Upper lobe of right lung (tissue), 1 donor: ENCODE measurements around the gene SLC2A4. TPM values are rescaled to one million over a fixed set of nuclear protein-coding genes. Genes with fewer than 3 reads are reported as not detected.
"Not testable (repeated sequence)": the region's sequence is repeated elsewhere in the genome, so short reads cannot be mapped to it uniquely, and the experiment has no call there.

Source experiments
- ATAC-seq: fragments of 200-7000 bp; cut with Tn5 transposase; one replicate; pipeline ENCODE4 v1.9.1; 2020; ENCODE audit warnings: mild to moderate bottlenecking, moderate library complexity
- DNase-seq: peaks from one replicate; pipeline ENCODE4 v3.0.0-alpha.2; 2020
- H3K27ac ChIP-seq: fragments of 200-600 bp; one replicate; pipeline ENCODE4 v1.8.0; 2022
- H3K27me3 ChIP-seq: fragments of 200-600 bp; one replicate; pipeline ENCODE4 v1.8.0; 2022; ENCODE audit warnings: mild to moderate bottlenecking
- H3K36me3 ChIP-seq: fragments of 200-600 bp; one replicate; pipeline ENCODE4 v1.8.0; 2022
- H3K4me1 ChIP-seq: fragments of 200-600 bp; one replicate; pipeline ENCODE4 v1.8.0; 2022
- H3K4me3 ChIP-seq: fragments of 200-600 bp; one replicate; pipeline ENCODE4 v1.8.0; 2022; ENCODE audit warnings: mild to moderate bottlenecking
- H3K9me3 ChIP-seq: fragments of 200-600 bp; one replicate; pipeline ENCODE4 v1.8.0; 2022
- CTCF ChIP-seq: fragments of 200-600 bp; IDR thresholded peaks from one replicate; pipeline ENCODE4 v1.8.0; 2022; ENCODE audit warnings: antibody characterized with exemption
- intact Hi-C: fragments of 100-400 bp; cut with DNase I; formaldehyde crosslinking; loops from one replicate; pipeline ENCODE4 v1.11.0; 2022
- total RNA-seq: library from RNA; stranded (reverse); fragmentation: NEBNext Ultra II Directional; extraction: Animal tissue kit (Norgen Biotek cat#: 25700); gene quantifications from one replicate; pipeline ENCODE4 v1.2.1, GENCODE V29; 2021
- donor health status: DM: no; HTN: yes; CAD: no; lungs with severe emphysema.

SLC2A4 gene
- total RNA-seq, 1 donor from 2014 or later: 1.6 TPM

- DNase-seq (no peak), ATAC-seq (no peak)
- no peaks in the 10 kb centered on the region for H3K27me3 ChIP-seq
- no peak for TF ChIP-seq CTCF
- peaks cover 15% of the 10 kb centered on the region for H3K4me1 ChIP-seq
- peak overlapping the region; percentile 87 for H3K4me3 ChIP-seq
- no peaks in the 10 kb centered on the region for H3K36me3 ChIP-seq
- H3K27ac ChIP-seq: peak overlapping the region; percentile 92
- intact Hi-C loops: no loop called here
- H3K9me3 ChIP-seq: no peaks in the 10 kb centered on the region
Observed at GRCh38 chr17:7330638-7331015, 49.1 kb downstream of the SLC2A4 start.

- H3K9me3 ChIP-seq: no peaks in the 10 kb centered on the region
- no peak for TF ChIP-seq CTCF
- intact Hi-C loops: no loop called here
- no peak overlapping the region for H3K4me3 ChIP-seq
- no peaks in the 10 kb centered on the region for H3K36me3 ChIP-seq
- ATAC-seq (no peak), DNase-seq (no peak)
- H3K4me1 ChIP-seq: peaks cover 15% of the 10 kb centered on the region
- no peak overlapping the region for H3K27ac ChIP-seq
- H3K27me3 ChIP-seq: no peaks in the 10 kb centered on the region
Observed at GRCh38 chr17:7332111-7332510, 50.6 kb downstream of the SLC2A4 start.

GRCh38 chr17:7332600-7333069 is 51.1 kb downstream of the SLC2A4 start:
- H3K27me3 ChIP-seq, DNase-seq, intact Hi-C loops, H3K4me3 ChIP-seq, H3K9me3 ChIP-seq, H3K27ac ChIP-seq, H3K36me3 ChIP-seq, ATAC-seq: not testable (repeated sequence)
- peaks cover 15% of the 10 kb centered on the region for H3K4me1 ChIP-seq

GRCh38 chr17:7334938-7335538 is 53.5 kb downstream of the SLC2A4 start:
- intact Hi-C loops: no loop called here
- ATAC-seq: no peak
- H3K36me3 ChIP-seq: no peaks in the 10 kb centered on the region
- no peak for DNase-seq
- TF ChIP-seq CTCF: no peak
- H3K27me3 ChIP-seq: no peaks in the 10 kb centered on the region
- H3K27ac ChIP-seq: no peak overlapping the region
- H3K4me1 ChIP-seq: peaks cover 6% of the 10 kb centered on the region
- no peak overlapping the region for H3K4me3 ChIP-seq
- no peaks in the 10 kb centered on the region for H3K9me3 ChIP-seq

GRCh38 chr17:7335765-7336164 is 54.2 kb downstream of the SLC2A4 start:
- not testable (repeated sequence) for H3K27ac ChIP-seq

GRCh38 chr17:7336240-7337175 is 55.0 kb downstream of the SLC2A4 start, which contains the start of gene ACAP1:
ACAP1 (plus strand) TSS chr17:7336529; CDS start chr17:7336735, 206 bp downstream.
- H3K36me3 ChIP-seq: no peaks in the 10 kb centered on the region
- DNase-seq: peak; percentile 77
- ATAC-seq: peak; percentile 78
- no peaks in the 10 kb centered on the region for H3K4me1 ChIP-seq
- H3K9me3 ChIP-seq: no peaks in the 10 kb centered on the region
- no peak for TF ChIP-seq CTCF
- peak within 1 kb of the TSS; percentile 36 for H3K27ac ChIP-seq
- H3K27me3 ChIP-seq: no peaks in the 10 kb centered on the region
- peak within 1 kb of the TSS; percentile 43 for H3K4me3 ChIP-seq
- intact Hi-C loops: no loop called here

More at GRCh38 chr17:7335765-7336164, 54.2 kb downstream of the SLC2A4 start:
- H3K9me3 ChIP-seq, H3K27me3 ChIP-seq, H3K36me3 ChIP-seq, ATAC-seq, DNase-seq, H3K4me3 ChIP-seq, intact Hi-C loops, H3K4me1 ChIP-seq: not testable (repeated sequence)

GRCh38 chr17:7337600-7337999 is 56.1 kb downstream of the SLC2A4 start:
- H3K27me3 ChIP-seq: not testable (repeated sequence)

More at GRCh38 chr17:7337600-7337999, 56.1 kb downstream of the SLC2A4 start:
- intact Hi-C loops, ATAC-seq, DNase-seq, H3K27ac ChIP-seq, H3K9me3 ChIP-seq, H3K36me3 ChIP-seq, H3K4me1 ChIP-seq: not testable (repeated sequence)
- H3K4me3 ChIP-seq: peak overlapping the region; percentile 43
